ENCODE results near the gene RPUSD3.

Gene RPUSD3

GRCh38 chr3:9828801-9829755, 14.7 kb downstream of the RPUSD3 start:
- no peak for DNase-seq

DNA sequence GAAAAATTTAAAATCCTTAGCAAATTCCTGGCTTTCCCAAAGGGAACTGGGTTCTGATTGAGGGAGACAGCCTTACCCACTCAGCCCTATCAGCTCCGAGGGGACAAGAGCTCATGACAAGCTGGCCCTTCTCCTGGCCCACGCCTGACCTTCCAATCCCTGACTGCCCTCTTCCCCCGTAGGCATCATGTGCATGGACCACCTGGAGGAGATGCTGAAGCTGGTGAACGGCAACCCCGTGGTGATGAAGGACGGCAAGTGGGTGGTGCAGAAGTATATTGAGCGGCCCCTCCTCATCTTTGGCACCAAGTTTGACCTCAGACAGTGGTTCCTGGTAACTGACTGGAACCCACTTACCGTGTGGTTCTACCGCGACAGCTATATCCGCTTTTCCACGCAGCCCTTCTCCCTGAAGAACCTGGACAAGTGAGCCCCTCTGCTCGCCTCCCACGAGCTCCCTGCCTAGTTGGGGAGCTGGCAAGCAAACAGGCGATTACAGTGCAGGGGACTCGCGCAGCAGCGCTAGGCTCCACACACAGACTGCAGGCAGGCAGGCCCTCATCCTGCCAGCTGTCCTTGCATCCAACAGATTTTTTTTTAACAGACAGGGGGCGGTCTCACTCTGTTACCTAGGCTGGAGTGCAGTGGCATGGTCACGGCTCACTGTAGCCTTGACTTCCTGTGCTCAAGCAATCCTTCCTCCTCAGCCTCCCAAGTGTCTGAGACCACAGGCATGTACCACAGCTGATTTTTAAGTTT, 16.8 kb downstream of the RPUSD3 start:
- peak; percentile 5 for DNase-seq

DNA sequence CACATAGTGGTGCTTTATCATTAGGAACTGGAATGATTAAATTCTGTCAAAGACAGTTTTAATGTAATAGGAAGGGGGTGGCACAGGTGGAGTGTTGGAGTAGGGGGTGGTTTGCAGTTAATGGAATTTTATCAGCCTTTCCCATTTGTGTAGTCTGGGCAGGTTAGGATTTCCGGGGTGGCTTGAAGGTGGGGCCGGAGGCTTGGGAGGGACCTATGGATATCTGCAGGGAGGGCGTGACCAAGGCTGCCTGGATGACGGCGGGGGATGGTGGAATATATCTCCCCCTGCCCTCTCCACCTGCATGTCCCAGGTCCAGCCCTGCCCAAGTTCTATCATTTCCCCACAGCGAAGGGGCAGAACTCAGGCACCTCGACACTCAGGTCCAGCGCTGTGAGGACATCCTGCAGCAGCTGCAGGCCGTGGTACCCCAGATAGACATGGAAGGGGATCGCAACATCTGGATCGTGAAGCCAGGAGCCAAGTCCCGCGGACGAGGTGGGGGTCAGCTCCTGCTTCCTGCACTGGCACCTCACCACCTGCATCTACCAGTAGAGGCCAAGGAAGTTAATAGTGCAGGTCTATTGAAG, 18.3 kb downstream of the RPUSD3 start:
- no peak for DNase-seq

DNA sequence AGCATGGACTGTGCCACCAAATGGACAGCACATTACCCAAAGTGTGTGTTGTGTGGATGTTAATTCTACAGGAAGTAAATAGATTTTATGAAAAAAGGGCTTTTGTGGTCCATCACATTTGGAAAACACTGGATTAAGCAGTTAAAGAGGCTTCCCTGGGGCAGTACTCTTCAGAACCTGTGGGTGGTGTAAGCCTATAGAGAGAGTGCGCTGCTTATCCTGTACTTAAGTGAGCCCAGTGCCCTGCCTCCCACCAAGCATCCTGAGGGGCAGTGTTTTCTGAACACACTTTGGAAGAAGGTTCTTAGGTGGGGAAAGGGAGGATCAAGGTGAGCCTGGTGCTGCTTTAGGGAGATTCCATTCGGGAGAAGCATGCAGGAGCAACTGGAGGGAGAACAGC, 22.9 kb downstream of the RPUSD3 start:
- DNase-seq = no peak

DNA sequence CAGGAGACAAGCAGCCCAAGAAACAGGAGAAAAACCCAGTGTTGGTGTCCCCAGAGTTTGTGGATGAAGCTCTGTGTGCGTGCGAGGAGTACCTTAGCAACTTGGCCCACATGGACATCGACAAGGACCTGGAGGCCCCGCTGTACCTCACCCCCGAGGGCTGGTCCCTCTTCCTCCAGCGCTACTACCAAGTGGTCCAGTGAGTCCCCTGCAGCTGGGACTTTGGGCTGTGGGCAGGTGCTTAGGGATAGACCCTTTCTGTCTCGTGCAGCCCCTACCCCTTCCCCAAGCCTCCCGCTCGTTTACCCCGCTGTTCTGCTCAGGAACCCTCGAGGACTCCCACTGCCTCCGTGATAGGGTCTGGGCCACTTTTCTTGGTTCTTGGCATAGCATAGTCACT, 23.3 kb downstream of the RPUSD3 start:
- DNase-seq = no peak

DNA sequence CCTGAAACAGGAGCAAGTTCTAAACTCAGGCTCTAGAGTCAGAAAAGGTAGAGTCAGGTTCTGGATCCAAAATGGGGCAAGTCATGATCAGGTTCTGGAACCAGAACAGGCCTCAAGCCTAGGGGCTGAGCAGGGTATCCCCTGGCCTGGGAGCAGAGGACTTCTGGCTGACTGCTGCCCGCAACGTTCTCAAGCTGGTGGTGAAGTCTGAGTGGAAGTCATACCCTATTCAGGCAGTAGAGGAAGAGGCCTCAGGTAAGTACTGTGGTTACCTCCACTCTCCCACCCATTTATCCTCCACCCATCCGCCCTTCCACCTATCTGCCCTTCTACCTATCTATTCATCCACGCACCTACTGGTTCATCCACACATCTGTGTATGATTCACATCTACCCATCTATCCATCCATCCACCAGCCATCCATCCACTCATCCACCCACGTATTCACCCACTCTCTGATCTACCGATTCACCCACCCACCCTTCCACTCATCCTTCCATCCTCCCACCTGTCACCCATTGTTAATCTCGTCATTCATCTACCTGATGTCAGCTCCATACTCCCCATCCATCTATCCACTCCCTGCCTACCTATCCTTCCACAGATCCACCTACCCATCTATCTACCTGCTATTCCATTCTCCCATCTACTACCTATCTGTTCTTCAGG, 25.0 kb downstream of the RPUSD3 start:
- no peak for DNase-seq

DNA sequence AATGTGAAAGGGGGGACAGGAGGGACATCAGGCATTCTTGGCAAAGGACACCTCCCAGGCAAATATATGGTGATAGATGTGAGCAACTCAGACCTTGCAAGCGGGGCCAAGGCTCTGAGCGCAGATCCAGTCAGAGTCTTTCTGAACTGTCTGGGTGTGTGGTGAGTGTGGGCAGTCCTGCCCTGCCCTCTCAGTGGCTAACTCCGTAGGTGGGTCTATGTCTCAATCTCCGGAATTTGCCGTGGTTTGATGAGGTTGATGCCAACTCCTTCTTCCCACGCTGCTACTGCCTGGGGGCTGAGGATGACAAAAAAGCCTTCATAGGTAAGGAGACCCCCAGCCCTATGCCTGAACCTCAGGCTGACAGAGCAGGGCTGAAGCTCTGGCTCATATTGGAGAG, 26.4 kb downstream of the RPUSD3 start:
- DNase-seq = no peak

GRCh38 chr3:9815986-9816385, 27.8 kb downstream of the RPUSD3 start:
- no peak for DNase-seq

DNA sequence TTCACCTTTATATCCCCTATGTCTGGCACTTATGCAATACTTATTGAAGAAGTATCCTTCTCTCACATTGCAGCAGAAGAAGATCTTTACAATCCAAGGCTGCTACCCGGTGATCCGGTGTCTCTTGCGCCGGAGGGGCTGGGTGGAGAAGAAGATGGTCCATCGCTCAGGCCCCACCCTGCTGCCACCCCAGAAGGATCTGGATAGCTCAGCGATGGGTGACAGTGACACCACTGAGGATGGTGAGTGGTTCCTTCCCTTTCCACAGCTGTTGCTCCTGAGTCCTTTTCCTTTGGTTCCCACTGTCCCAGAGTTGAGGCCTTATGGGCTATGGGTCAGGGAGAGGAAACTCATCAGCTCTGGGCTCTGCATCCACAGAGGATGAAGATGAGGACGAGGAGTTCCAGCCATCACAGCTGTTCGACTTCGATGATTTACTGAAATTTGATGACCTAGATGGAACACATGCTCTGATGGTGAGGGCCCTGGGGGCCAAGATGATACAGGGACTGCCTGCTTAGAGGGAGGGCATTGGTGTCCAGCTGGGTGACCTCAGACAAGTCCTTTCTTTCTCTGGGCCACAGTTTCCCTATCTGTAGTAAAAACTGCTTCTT, 30.8 kb downstream of the RPUSD3 start:
- no peak for DNase-seq

- DNase-seq = no peak
These were observed 33.0 kb downstream of the RPUSD3 start for GRCh38 chr3:9810846-9811245.

DNA sequence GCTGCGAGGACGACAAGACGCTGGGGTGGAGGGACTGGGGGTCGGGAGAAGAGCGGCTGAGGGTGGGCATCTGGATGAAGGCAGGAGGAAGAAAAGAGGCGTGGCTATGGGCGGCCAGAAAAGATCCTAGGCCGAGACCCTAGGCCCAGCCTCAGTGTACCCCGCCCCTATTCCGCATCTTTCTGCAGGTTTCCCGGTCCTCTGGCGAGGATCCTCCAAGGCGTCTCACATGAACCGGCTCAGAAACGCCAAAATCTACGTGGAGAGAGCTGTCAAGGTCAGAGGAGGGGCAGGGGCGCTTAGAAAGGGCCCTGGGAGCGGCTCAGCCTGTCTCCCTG, 33.4 kb downstream of the RPUSD3 start:
- no peak for DNase-seq

DNA sequence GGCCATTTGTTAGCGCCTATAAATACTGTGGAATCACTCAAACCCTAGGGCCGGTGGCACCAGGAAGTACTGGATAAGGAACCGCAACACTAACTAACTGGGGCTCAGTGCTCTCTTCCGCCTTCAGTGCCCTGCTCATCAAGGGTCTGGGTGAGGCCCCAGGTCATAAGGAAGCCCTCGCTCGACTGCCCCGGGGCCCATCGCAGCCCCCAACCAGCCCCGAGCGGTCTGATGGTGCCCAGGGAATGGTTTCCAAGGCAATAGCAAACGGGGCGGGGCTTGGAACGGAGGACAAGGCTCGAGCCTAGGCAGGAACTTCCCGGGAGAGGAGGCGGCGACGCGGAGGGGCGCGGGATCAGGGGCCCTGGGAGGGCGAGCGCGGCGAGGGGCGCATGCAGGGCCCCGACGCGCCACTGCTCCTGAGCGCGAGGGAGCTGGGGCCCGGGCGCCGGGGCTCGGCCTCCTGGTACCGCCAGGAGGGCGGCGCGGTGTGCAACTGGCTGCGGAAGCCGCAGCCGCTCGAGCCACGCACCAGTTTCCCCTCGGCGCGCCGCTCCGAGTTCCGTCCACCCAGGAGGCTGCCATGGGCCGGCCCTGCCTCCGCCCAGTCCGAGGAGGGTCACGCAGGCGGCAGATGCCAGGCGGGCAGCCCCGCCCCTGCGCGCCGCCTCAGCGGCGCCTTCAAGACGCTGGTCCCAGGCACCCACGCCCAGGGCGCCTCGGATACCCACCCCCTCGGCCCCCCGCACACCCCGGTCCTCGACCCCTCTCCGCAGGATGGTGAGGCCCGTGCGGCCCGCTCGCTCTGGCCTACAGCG, 34.0 kb downstream of the RPUSD3 start, which contains the start of gene TTLL3:
TSS of gene TTLL3 (plus strand) at position 648 of the 818 bp plus-strand sequence. CDS start 400 bp downstream, outside the sequence.
- DNase-seq = peak; percentile 44

DNA sequence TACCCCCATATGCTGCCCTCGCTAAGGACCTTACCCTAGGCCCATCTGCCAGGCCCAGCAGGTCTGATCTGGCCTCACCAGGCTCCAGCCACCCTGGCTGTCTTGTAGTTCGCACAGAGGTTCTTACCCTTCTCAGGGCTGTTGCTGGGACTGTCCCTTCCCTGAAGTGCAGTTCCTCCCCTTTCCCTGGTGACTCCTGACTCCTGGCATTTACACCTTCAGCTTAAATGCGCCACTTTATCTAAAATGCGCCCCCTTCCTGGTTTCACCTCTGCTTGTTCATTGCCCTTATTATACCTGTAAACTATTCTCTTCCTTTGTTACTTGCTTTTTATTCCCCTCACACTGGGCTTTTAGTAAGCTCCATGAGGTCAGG, 34.6 kb downstream of the RPUSD3 start:
- no peak for DNase-seq

DNA sequence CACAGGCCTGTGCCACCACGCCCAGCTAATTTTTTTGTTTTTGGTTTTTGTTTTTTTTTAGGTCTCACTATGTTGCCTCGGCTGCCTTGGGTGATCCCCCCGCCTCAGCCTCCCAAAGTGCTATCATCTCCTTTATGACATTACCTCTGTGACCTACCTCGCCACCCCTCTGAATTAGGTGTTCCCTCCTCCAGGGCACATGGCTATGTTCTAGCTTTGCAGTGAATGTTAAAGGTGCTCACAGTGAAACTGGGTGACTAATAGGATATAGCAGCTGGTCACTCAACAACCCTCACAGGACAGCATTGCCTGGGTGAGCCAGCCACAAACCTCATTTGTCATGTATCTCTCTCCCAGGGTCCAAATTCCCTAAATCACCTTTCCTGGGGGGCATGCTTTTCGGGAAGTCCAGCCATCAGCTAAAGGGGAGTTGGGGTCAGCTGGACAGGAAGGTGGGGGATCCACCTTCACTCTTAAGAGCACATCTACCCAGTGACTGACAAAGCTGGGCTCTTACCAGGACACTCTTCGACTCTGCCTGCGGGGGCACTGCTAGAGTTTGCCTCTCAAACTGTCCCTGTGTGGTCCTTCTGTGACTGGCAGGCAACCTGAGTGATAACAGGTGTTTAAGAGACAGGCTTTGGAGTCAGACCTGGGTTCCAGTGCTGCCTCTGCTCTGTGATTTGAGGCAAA, 35.3 kb downstream of the RPUSD3 start:
- DNase-seq = peak; percentile 4

GRCh38 chr3:9807981-9808344, 35.8 kb downstream of the RPUSD3 start:
- no peak for DNase-seq

- no peak for DNase-seq
These were observed 36.9 kb downstream of the RPUSD3 start for GRCh38 chr3:9806688-9807589.

GRCh38 chr3:9806137-9806536, 37.7 kb downstream of the RPUSD3 start:
- DNase-seq = no peak

DNA sequence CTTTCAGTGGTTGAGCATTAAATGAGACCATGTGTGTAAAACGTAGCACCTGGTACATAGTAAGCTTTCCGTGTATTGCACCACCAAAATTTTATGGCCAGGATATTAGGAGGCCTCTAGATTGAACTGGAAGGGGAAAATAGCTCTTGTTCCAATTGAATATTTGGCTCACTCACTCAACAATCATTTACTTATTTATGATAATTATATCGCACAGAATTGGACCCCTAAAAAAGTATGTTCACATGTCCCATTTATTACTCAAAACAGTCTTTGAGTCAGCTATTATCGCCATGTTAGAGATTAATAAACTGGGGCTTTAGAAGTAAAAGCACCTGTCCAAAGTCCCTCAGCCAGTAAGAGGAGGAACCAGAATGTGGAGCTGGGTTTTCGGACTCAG, 38.8 kb downstream of the RPUSD3 start:
- DNase-seq = no peak

DNA sequence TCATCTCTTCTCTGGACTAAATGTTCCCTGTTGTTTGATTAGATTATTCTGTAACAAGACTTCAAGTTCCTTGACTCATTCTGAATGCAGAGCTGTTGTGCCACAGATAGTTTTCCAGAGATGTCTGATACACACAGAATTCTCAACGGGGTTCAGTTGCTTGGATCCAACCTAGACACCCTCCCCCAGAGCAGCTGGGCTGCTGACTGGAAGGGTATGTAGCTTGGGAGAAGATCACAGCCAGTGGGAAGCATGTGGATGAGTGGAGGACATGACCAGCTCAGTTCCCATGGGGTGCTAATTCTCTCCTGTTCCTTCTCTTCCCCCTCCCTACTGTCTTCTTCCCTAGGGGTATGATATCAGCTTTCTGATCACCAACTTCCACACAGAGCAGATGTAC, 40.3 kb downstream of the RPUSD3 start:
- DNase-seq = no peak

DNA sequence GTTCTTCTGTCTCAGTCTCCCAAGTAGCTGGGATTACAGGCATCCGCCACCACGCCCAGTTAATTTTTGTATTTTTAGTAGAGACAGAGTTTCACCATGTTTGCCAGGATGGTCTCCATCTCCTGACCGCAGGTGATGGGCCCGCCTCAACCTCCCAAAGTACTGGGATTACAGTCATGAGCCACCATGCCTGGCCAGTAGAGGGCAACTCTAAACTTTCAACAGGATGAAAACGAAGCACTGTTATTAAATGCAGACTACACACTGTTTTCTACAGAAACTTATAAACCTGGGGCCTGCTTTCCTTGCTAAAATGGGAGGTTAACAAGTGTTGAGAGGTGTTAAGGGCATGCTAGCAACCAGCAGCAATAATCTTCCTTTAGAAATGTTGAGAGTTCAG, 43.3 kb downstream of the RPUSD3 start:
- no peak for DNase-seq

All from NCI-H510A (cell line).